ENCODE results near the gene ZNF836. TPM values are rescaled to one million over a fixed set of nuclear protein-coding genes. Genes with fewer than 3 reads are reported as not detected.

The ZNF836 gene
- total RNA-seq, result 10 to 100 TPM; 10.2 to 18.9 (median 17.4) TPM

DNA sequence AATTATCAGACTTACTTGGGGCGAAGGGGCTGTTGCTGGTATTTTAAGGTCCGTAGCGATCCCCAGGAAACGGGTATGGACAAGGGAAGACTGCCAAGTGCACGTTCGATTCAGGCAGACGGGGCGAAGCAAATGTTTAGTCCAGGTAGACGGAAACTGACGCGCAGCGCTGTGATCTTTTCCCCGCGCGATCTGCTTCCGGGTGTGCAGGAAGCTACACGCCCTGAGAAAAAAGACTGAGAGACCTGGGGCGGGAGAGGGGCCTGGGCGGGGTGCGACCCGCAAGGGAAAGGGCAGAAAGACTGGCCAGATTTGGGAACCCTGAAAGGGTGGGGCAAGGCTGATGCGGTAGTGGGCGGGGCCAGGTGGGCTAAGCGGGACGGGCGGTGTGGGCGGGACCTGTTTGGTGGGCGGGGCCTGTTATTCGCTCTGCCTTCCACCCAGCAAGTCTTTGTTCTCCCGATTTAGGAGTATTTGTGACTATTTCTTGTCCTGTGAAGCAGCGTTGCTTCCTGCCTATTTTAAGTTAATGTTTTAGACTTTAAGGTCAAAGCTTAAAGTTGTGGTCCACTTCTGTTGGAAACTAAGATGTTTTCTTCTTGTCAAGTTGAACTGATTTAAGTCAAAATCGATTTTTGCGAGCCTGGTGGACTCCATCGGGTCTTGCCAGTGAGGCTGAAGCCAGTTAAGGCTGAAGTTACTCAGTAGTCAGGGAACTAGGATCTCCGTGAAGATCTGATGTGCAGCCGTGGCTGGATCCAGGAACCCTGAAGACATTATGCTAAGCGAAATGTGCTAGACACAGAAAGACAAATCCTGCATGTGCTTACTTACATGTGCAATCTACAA, at the start of gene ZNF836:
TSS of gene ZNF836 (minus strand) at position 301 of the 849 bp plus-strand sequence. CDS start 3,549 bp downstream, outside the sequence.
- no peak for TF ChIP-seq CTCF (IDR thresholded peaks at IDR 0.05; ENCODE audit: low read depth)

- TF ChIP-seq CTCF (IDR thresholded peaks at IDR 0.05; ENCODE audit: low read depth), result no peak
Measured at GRCh38 chr19:52221031-52221430, 49.6 kb upstream of the ZNF836 start.

GRCh38 chr19:52219611-52220010, 48.2 kb upstream of the ZNF836 start:
- no peak for TF ChIP-seq CTCF (IDR thresholded peaks at IDR 0.05; ENCODE audit: low read depth)

- no peak for TF ChIP-seq CTCF (IDR thresholded peaks at IDR 0.05; ENCODE audit: low read depth)
Measured at GRCh38 chr19:52217576-52217975, 46.2 kb upstream of the ZNF836 start.

DNA sequence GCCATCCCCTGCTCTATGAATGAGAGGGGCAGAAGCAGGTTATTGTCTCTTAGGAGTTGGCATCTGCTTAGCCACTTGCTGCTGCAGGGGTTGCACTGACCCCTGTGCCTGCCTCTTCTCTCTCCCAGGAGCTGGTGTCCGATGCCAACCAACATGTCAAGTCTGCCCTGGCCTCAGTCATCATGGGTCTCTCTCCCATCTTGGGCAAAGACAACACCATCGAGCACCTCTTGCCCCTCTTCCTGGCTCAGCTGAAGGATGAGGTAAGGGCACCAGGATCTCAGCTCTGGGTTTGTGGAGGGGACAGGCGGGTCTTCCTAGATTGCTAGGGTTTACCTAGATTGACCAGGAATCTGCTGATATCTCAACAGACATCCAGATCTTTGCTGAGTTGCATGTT, 45.0 kb upstream of the ZNF836 start:
- no peak for TF ChIP-seq CTCF (IDR thresholded peaks at IDR 0.05; ENCODE audit: low read depth)

- TF ChIP-seq CTCF (IDR thresholded peaks at IDR 0.05; ENCODE audit: low read depth), result no peak
Measured at GRCh38 chr19:52214241-52214640, 42.8 kb upstream of the ZNF836 start.

GRCh38 chr19:52212572-52213255, 41.3 kb upstream of the ZNF836 start:
- TF ChIP-seq CTCF (IDR thresholded peaks at IDR 0.05; ENCODE audit: low read depth), result no peak
